ENCODE data around the gene ANKRD13C.

GRCh38 chr1:70288166-70288565 lies 66.4 kb downstream of the ANKRD13C start:
- TF ChIP-seq CTCF (IDR thresholded peaks at IDR 0.05) (no peak), POLR2A (IDR thresholded peaks at IDR 0.05) (no peak)
